Rectal smooth muscle tissue (tissue), 1 donor: ENCODE results near the gene PLA2G2F.

Source experiments
- H3K27ac ChIP-seq: one replicate; pipeline ENCODE4 v1.7.0; 2013; ENCODE audit warnings: low read depth, low read length, inconsistent platforms
- H3K27me3 ChIP-seq: one replicate; pipeline ENCODE4 v1.7.0; 2013; ENCODE audit warnings: low read length; ENCODE audit not compliant: control insufficient read depth, insufficient read depth
- H3K36me3 ChIP-seq: one replicate; pipeline ENCODE4 v1.7.0; 2013; ENCODE audit warnings: low read length; ENCODE audit not compliant: control insufficient read depth, insufficient read depth
- H3K4me1 ChIP-seq: one replicate; pipeline ENCODE4 v1.7.0; 2013; ENCODE audit warnings: low read length; ENCODE audit not compliant: control insufficient read depth, insufficient read depth
- H3K4me3 ChIP-seq: one replicate; pipeline ENCODE4 v1.7.0; 2013; ENCODE audit warnings: low read length
- H3K9ac ChIP-seq: one replicate; pipeline ENCODE4 v1.7.0; 2013; ENCODE audit warnings: low read length

Gene PLA2G2F

DNA sequence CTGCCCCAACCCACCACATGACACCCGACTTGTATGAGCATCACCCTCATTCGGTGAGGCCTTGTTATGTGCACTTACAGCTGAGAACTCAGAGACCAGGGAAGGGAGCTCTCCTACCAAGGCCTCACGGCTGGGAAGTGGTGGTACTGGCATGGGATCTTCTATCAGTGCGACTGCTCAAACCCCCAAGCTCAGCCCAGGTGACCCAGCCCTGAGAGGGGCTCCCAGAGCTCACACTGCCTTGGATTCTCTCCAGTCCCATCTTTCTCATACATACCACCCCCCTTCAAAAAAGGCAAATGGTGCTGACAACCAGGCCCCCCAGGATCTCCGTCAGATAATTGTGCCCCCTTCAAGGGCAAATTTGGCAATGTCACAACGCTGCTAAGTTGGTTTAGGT is 777 bp upstream of the PLA2G2F start:
- no peak overlapping the region for H3K4me3 ChIP-seq
- no peaks in the 10 kb centered on the region for H3K4me1 ChIP-seq
- H3K27me3 ChIP-seq: no peaks in the 10 kb centered on the region
- no peak overlapping the region for H3K9ac ChIP-seq
- H3K36me3 ChIP-seq: no peaks in the 10 kb centered on the region
- no peak overlapping the region for H3K27ac ChIP-seq

DNA sequence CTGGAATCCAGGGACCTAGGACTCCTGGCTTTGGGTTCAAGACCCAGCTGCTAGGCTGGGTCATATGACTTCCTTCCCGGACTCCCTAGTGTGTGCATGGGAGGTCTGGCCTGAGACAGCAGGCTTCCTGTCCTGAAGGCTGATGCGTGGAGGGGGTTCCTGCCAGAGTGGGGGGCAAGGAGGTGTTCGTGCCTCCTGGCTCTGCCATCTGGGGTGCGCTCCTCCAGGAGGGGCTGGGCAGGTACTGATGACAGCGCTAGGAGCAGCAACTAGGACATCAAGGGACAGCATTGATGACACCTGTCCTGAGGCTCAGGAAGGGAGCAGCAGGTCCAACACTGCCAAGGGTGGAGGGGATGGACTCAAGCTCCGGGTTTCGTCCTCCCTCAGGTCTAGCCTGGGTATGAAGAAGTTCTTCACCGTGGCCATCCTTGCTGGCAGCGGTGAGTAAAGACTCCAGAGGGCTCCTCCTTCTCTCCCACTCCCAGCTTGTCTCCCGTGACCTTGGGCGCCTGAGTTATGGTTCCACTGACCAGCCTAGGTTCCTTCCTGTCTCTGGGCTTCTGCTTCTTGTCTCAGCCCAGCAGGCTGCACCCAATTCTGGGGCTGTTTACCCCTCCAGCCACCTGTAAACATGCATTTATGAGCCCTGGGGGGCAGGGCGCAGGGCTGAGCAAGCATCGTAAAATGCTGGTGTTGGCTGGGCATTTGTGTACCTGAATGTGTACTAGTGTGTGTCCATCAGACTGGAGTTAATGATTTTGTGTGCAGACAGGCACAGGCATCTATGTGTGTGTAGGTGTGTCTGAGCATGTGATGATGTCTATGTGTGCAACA is 871 bp downstream of the PLA2G2F start:
- Histone ChIP-seq H3K4me3 (no peak overlapping the region), H3K9ac (no peak overlapping the region), H3K27ac (no peak overlapping the region), H3K4me1 (no peaks in the 10 kb centered on the region), H3K36me3 (no peaks in the 10 kb centered on the region), H3K27me3 (no peaks in the 10 kb centered on the region)

DNA sequence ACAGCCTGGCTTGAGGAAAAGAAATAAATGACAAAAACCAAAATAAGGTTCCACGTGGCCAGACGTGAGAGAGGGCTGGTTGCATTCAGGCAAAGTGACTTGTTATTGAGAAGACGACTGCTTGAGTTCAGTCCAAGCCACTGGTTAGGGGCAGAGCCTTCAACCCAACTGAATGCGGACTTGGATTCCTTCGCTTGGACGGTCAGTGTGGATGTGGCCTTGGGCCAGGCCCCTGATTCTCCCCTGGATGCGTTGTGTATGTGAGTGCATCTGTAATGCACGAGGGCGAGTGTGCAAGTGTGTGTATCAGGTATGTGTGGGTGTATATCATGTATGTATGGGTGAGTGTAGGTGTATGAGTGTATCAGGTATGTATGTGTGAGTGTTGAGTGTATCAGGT is 1.9 kb downstream of the PLA2G2F start:
- H3K27me3 ChIP-seq: no peaks in the 10 kb centered on the region
- no peak overlapping the region for H3K9ac ChIP-seq
- no peak overlapping the region for H3K4me3 ChIP-seq
- no peaks in the 10 kb centered on the region for H3K36me3 ChIP-seq
- H3K4me1 ChIP-seq: no peaks in the 10 kb centered on the region
- H3K27ac ChIP-seq: no peak overlapping the region

DNA sequence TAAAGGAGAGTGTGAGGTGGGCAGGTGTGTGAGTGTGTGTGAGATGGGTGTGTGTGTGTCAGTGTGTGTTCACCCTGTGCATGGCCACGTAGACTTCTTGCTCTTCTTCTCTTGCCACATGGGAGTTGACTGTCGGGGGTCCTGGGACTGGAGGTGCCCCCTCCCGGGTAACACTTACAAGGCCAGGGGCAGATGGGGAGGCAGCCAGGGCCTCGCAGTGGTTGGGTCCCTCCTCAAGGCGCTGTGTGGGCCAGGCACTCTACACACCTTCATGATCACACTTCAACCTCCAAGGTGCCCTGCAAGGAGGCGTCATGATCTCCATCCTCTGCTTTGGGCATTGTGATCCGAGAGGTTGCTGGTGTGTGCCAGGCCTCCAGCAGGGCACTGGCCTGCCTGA is 2.3 kb downstream of the PLA2G2F start:
- H3K27ac ChIP-seq: no peak overlapping the region
- H3K36me3 ChIP-seq: no peaks in the 10 kb centered on the region
- no peaks in the 10 kb centered on the region for H3K27me3 ChIP-seq
- no peaks in the 10 kb centered on the region for H3K4me1 ChIP-seq
- H3K9ac ChIP-seq: no peak overlapping the region
- no peak overlapping the region for H3K4me3 ChIP-seq

DNA sequence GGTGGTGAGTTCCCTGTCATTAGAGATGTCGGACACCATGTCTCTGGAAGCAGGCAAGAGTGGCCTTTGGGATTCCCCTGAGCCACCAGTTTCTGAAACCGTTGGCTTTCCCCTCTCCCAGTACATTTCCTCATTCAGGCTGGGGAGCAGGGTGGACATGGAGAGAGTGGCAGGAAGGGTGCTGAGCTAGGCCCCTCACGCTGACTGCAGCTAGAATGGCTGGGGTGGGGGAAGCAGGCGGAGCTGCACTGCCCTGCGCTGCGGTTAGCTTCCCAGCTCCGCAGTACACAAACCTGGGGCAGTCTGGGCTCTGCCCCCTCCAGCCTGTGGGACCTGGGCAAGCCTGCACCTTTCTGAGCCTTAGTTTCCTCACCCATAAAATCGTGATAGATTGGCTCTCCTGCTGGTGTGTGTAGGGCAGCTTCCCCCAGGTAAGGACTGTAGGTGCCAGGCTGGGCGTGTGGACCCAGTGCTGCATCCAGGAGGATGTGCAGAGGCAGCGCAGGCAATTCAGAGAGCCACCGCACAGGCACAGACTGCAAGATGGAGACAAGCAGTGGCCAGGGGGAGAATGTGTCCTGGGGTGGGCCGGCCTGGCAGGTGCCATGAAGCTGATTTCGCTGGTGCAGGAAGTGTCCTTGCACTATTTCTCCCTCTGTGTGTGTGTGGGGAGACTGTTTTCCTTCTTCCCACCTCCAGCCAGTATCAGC is 3.0 kb downstream of the PLA2G2F start:
- H3K36me3 ChIP-seq: no peaks in the 10 kb centered on the region
- no peak overlapping the region for H3K27ac ChIP-seq
- no peak overlapping the region for H3K4me3 ChIP-seq
- no peaks in the 10 kb centered on the region for H3K4me1 ChIP-seq
- no peak overlapping the region for H3K9ac ChIP-seq
- no peaks in the 10 kb centered on the region for H3K27me3 ChIP-seq

DNA sequence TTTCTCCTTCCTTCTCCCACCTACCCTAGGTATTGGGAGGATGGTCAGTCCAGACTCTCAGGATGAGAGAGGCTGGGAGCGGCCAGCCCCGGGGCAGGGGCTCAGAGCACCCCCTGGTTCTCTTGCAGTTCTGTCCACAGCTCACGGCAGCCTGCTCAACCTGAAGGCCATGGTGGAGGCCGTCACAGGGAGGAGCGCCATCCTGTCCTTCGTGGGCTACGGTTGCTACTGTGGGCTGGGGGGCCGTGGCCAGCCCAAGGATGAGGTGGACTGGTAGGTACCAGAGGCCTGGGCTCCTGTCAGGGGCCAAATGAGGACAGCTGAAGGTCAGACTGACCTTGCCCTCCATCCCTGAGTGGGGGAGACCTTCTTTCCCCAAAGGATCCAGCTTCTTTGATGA is 4.2 kb downstream of the PLA2G2F start:
- H3K9ac ChIP-seq: no peak overlapping the region
- H3K4me3 ChIP-seq: no peak overlapping the region
- H3K4me1 ChIP-seq: no peaks in the 10 kb centered on the region
- H3K27ac ChIP-seq: no peak overlapping the region
- no peaks in the 10 kb centered on the region for H3K36me3 ChIP-seq
- H3K27me3 ChIP-seq: no peaks in the 10 kb centered on the region

DNA sequence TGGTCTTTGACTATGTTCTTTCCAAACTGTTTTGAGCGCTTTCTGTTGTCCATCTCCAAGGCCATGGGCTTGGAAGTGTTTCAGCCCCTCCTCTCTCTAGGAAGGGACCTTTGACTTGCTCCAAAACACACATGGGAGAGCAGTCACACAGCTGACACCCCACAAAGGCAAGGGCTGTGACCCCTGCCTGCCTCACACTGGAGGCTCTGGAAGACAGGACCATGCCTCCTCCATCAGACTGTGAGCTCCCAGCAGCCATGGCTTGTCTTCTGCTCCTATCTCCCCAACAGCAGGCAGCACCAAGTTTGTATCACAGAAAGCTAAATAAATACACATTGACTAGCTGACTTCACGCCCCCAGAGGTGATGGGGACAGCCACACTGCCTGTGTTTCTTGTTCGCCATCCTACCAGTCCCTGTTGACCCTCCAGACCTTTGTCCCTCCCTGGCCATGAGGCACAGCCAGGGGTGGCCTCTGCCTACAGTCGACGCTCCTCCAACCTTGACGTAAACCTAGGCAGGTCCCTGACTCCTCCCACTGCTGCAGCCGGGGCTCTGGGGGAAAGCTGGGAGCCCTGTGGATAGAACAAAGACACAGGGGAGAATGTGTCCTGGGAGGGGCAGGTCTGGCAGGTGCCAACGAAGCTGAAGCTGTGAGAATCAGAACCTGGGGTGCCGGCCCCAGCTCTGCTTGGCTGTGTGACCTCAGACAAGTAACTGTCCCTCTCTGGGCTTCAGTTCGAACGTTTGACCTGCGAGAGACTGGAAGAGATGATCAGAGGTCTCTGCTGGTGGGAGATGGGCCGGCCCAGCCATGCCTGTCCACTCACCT is 4.8 kb downstream of the PLA2G2F start:
- Histone ChIP-seq H3K27ac (no peak overlapping the region), H3K4me3 (no peak overlapping the region), H3K27me3 (no peaks in the 10 kb centered on the region), H3K36me3 (no peaks in the 10 kb centered on the region), H3K4me1 (no peaks in the 10 kb centered on the region), H3K9ac (no peak overlapping the region)

DNA sequence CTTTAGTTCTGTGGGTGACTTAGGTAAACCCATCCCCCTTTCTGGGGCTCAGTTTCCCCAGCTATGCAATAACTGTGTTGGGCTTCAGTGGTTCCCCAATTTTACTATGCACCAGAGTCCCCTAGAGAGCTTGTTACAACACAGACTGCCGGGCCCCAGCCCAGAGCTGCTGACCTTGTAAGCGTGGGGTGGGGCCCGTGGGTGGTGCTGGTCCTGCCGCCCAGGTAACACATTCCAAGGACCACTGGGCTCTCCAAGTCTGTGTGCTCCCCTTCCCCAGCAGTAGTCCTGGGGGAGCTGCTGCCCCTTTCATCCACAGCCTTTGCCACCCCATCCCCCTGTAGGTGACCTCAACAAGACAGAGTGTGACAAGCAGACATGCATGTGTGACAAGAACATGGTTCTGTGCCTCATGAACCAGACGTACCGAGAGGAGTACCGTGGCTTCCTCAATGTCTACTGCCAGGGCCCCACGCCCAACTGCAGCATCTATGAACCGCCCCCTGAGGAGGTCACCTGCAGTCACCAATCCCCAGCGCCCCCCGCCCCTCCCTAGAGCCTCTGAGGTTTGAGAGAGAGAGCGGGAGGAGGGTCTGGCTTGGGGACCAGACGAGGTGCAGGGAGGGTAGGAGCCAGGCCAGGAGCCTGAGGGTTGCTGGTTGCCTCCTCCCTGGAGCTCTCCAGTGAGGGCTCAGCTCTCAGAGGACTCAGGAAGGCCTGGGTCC is 8.9 kb downstream of the PLA2G2F start:
- Histone ChIP-seq H3K4me1 (peaks cover 5% of the 10 kb centered on the region), H3K36me3 (no peaks in the 10 kb centered on the region), H3K27ac (no peak overlapping the region), H3K27me3 (no peaks in the 10 kb centered on the region), H3K9ac (no peak overlapping the region), H3K4me3 (no peak overlapping the region)

DNA sequence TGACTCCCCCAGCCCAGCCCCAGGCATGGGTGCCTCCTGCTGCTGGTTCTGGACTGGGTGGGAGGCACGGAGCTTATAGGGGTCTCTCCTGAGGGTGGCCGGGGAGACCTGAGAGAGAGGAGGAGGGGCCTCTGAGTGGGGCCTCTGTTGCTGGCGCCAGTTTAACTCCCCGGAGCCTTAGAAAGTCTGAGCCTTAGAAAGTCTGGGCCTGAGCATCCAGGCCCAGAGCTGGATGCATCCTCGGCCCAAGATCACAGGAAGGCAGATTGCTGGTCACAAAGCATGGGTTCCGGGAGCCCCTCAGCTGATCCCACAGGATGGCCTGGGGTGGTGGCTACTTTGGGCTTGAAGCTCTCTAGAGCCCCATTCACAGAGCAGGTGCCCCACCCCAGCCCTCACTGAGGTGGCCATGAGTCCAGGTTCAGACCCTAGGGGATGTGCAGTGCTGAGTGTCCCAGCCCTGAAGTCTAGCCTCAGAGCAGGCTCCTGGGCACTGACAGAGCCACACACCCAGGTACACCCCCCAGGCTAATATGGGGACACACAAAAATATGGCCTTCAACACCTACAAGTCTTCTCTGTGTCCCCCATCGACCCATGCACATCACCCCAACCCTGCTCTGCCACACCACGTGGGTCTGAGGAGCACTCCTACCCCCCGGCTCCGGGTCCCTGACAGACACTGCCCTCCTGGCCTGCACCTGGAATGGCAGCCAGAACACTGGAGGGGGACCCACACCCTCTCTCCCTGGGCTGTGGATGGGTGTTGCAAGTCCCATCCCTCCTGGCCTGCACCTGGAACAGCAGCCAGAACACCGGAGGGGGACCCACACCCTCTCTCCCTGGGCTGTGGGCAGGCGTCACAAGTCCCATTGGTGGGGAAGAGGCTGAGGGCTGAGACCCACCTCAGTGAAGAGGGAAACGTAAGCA is 9.7 kb downstream of the PLA2G2F start:
- Histone ChIP-seq H3K4me1 (peaks cover 5% of the 10 kb centered on the region), H3K27ac (no peak overlapping the region), H3K27me3 (no peaks in the 10 kb centered on the region), H3K9ac (no peak overlapping the region), H3K36me3 (no peaks in the 10 kb centered on the region), H3K4me3 (no peak overlapping the region)

DNA sequence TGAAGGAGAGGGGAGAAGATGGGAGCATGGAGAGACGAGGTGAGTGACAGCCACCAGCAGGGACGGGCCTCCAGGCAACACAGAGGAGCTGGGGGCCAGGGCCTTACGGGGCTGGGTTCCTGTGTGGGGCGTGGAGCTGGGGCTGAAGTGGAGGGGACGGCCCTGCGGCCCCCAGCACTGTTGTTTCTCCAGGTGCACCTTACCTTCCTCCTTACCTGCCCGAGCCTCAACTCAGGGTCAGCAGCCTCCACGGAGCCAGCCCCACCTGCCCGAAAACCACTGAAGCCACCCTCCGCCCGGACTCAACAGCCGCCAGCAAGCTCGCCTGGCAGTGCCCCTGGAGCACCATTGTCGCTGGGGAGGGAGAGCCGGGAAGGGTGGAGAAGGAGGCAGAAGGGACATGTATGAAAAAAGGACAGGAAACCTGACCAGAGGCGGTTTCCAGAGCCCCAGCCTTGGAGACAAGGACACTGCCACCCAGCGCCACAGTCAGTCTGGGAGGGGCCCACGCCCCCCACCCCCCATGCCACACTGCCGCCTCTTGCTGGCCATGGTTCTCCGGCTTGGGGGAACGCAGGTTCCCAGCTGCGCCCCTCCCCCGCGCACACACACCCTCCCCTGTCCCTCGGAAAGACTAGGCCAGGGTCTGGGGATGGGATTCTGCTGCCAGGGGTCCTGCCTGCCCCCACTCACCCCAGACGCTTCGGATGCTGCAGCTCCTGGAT is 10.6 kb downstream of the PLA2G2F start:
- Histone ChIP-seq H3K27me3 (no peaks in the 10 kb centered on the region), H3K4me1 (peaks cover 5% of the 10 kb centered on the region), H3K27ac (no peak overlapping the region)

DNA sequence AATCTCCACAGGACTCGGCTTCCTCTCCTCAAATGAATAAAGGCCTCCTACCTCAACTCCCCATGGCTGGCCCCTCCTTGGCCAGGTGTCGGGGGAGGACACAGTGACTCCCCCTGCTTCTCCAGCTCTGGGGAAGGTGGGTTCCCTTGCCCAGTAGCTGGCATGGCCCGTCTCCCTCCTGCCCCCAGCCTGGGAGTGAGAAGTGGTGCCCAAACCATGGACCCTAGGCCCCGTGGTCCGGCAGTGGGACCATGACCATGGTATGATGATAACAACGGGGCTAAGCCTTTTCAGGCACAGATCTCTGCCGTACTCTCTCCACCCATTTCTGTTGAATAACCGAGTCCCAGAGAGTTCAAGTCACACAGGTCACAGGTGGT is 11.2 kb downstream of the PLA2G2F start:
- H3K4me1 ChIP-seq: peaks cover 5% of the 10 kb centered on the region
- no peaks in the 10 kb centered on the region for H3K27me3 ChIP-seq
- H3K9ac ChIP-seq: no peak overlapping the region
- H3K36me3 ChIP-seq: no peaks in the 10 kb centered on the region
- no peak overlapping the region for H3K27ac ChIP-seq
- H3K4me3 ChIP-seq: no peak overlapping the region

More for the DNA sequence above, 10.6 kb downstream of the PLA2G2F start:
- no peak overlapping the region for H3K4me3 ChIP-seq
- H3K9ac ChIP-seq: no peak overlapping the region
- no peaks in the 10 kb centered on the region for H3K36me3 ChIP-seq
